ENCODE results near the gene CEACAM3.
A peak's percentile ranks its signal among the peaks of the same experiment; 100 is the strongest.
"Not testable (repeated sequence)": the region's sequence is repeated elsewhere in the genome, so short reads cannot be mapped to it uniquely, and the experiment has no call there.

Gene CEACAM3

DNA sequence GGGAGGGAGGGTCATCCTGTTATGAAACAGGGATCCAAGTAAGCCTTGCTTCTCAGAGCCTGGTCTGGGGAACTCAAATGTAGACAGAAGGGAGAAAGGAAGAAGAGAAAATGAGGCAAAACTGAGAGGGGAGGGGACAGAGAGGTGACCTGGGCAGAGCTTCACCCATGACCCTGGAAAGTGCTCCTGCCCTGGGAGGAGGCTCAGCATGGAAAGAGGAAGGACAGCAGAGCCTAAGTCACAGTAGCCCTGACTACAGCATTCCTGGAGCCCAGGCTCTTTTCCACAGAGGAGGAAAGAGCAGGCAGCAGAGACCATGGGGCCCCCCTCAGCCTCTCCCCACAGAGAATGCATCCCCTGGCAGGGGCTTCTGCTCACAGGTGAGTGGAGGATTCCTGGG, at the start of gene CEACAM3:
TSS of gene CEACAM3 (plus strand) at position 226 of the 400 bp plus-strand sequence. CDS start at position 317, 91 bp downstream.
- DNase-seq (ENCODE audit: low read depth) = no peak

DNA sequence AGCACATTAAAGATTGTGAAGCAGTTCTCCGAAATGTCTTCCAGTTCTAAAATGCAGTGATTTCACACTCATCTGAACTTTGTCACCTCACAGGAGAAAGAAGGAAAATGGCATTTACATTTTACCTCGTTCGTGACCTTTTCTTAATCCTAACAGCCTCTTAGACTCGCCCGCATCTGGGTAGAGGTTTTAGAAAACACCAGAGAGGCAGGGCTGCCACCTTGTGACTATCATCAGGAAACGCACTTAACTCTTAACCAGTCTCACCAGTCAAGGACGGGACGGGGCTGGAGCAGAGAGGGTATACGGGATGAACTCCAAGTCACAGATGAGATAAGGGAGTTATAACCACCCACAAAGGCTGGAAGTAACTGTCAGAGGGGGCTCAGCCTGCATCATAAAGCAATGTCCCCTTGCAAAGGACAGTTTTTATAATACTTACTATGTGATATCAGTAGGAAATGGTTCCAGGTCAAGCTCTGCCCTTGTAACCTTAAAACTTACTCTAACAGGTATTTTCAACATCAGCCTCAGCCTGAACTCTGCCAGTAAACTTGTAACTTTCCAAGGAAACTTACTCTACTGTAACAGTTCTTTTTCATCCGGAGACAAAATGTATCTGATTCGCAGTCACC, 49.7 kb upstream of the CEACAM3 start:
- peak; percentile 13 for DNase-seq (ENCODE audit: low read depth)

DNA sequence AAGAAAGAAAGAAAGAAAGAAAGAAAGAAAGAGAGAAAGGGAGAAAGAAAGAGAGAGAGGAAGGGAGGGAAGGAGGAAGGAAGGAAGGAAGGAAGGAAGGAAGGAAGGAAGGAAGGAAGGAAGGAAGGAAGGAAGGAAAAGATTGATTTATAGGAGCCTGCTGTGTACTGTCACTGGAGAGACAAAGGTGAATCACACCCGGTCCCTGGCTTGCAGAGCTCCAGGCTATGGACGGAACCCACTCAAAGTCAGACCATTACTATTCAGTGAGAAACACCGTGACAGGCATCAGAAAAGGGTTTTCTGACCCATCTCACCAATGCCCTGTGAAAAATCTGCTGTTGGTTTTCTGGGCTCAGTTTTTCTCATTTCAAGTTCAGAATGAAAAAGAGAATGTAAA, 48.4 kb upstream of the CEACAM3 start:
- DNase-seq (ENCODE audit: low read depth) = no peak

DNA sequence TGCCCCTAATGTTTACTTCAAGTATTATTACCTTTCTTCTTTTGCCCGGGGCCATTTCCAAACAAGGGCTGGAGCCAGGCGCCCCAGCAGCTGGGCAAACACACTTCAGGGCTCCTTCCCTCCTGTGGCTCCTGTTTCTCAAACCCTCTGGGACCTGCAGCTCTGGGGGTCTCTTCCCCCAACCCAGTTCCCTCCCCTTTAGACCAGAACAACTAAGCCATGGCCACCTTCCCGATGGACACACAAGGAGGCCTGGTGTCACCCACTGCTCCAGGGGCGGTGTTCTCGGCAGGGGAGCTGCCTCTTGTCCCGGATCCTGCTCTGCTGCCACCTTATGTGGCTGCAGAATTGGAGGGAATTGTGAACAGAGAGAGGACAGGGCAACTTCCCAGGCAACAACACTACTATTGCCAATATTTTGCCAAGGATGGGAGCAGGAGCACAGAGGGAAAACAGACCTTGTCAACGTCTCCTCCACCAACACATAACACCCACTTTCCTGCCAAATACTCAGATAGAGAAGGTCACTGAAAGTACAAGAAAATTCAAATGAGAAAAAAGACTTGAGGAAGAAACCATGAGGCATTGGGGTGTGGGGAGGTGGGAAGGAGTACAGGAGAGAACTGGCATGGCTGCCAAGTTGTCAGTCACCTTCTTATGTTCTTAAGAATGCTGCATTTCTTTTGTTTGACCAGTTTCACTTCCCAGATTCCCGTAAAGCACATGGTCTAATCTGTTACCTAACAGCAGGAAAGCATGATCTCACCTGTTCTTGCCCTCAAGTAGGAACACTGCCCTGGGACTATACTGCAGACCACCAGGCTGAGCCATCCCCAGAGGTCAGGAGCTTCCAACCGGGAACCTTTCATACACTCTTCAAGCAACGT, 45.9 kb upstream of the CEACAM3 start:
- not testable (repeated sequence) for DNase-seq (ENCODE audit: low read depth)

DNA sequence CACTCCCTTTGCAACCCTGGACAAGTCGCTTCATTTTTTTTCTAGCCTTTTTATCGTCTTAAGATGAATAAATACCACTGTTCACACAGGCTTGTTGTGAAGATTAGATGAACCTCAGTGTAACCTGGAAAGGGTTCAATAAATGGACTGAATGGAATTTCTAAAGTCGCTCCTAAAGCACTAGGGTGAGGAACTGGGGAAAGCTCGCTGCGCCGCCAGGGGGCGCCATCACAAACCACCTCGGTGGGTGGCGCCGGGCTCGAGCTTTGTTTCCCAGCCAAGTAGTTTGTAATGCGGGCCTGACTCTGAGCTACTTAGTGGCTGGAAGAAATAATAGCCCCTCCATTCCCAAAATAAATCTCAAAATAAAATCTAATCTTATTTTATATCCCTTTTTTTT, 43.2 kb upstream of the CEACAM3 start:
- DNase-seq (ENCODE audit: low read depth) = no peak

DNA sequence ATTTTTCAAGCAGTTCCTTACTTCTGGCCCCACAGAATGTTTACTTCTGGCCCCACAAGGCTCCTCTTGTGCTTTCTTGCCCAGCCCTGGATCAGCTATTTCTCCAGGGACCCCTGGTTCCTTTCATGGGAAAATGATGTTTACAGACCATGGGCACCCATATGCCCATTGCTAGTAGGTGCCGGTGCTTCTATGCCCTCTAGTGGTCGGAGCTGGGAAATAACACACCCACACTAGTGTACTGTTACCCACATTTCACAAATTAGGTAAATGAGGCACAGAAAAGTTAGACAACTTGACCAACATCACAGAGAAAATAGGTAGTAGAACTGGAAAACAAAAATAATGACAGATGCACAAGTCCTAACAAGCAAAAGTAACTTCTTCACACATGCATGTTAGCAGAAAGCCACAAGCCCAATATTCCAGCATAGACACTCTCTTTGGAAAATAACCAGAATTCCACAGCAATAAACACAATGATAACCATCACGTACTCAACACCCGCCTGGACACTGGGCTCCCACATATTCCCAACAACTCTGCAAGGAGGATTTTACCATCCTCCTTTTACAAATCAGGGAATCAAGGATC, 42.4 kb upstream of the CEACAM3 start:
- DNase-seq (ENCODE audit: low read depth) = peak; percentile 3

DNA sequence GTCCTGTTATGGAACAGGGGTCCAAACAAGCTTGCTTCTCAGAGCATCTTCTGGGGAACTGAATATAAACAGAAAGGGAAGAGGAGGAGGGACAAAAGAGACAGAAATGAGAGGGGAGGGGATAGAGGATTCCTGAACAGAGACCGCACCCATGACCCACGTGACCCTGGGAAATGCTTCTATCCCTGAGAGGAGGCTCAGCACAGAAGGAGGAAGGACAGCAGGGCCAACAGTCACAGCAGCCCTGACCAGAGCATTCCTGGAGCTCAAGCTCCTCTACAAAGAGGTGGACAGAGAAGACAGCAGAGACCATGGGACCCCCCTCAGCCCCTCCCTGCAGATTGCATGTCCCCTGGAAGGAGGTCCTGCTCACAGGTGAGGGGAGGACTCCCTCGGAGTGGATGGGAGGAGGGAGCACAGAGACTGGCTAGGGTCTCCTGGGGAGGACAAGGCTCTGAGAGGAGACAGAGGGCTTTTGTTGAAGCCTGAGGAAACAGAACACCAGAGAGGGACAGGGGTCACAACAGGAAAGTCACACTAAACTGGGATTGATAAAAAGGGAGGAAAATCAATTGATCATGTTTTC, 41.0 kb upstream of the CEACAM3 start, which contains the start of gene CEACAM6:
TSS of gene CEACAM6 (plus strand) at position 203 of the 586 bp plus-strand sequence. CDS start at position 312, 109 bp downstream.
- no peak for DNase-seq (ENCODE audit: low read depth)

DNA sequence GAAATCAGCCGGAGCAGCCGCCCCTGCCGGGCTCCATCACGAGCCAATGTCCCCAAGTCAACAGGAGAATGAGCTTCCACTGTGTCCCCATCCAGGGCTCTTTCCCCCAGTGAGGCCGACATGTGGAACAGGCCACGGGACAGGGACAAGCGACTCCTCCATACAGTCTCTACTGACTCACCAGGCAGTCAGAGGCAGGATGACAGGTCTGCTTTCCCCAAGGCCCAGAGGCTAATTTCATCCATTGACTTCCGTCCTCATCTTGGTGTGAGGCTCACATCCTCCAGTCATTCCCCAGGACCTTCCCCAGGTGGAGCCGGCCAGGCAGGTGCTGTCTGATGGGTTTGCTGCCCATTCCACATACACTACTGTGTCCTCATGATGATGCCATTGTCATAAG, 37.5 kb upstream of the CEACAM3 start:
- no peak for DNase-seq (ENCODE audit: low read depth)

DNA sequence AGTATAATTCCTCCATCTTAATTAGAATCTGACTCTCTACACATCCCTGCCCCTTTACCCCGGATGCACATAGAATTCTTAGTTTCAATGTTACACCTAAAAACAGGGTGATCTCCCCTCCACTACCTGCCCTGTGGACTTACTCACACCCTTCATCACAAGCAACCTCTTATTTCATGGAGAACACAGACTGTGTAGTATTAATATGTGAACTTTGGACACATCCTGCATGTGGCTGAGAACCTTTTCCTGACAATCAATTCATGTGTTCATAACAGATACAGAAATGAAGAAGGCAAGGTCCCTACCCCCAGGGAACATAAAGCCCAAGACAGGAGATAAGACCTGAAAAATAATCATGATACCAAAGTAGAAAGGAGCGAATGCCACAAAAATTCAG, 29.3 kb upstream of the CEACAM3 start:
- no peak for DNase-seq (ENCODE audit: low read depth)

DNA sequence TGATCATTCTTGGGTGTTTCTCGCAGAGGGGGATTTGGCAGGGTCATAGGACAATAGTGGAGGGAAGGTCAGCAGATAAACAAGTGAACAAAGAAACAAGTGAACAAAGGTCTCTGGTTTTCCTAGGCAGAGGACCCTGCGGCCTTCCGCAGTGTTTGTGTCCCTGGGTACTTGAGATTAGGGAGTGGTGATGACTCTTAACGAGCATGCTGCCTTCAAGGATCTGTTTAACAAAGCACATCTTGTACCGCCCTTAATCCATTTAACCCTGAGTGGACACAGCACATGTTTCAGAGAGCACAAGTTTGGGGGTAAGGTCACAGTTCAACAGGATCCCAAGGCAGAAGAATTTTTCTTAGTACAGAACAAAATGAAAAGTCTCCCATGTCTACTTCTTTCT, 28.3 kb upstream of the CEACAM3 start:
- not testable (repeated sequence) for DNase-seq (ENCODE audit: low read depth)

DNA sequence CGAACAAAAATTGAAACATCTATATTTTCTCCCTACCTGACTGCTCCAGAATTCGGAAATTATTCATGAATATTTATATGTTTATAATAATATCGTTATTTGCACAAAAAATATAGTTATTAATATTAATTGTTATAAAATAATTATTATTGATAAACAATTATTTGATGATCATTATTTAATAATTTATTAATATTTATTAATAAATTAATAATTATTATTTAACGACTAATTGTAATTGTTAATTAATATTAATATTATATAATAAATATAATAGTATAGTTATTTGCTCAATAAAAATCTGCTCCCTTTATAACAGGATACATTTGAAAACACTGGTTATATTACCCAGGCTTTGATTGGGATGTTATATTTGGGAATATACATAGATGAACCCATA, 26.8 kb upstream of the CEACAM3 start:
- DNase-seq (ENCODE audit: low read depth) = no peak

DNA sequence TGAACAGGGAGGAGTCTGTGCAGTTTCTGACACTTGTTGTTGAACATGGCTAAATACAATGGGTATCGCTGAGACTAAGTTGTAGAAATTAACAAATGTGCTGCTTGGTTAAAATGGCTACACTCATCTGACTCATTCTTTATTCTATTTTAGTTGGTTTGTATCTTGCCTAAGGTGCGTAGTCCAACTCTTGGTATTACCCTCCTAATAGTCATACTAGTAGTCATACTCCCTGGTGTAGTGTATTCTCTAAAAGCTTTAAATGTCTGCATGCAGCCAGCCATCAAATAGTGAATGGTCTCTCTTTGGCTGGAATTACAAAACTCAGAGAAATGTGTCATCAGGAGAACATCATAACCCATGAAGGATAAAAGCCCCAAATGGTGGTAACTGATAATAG, 25.0 kb upstream of the CEACAM3 start:
- no peak for DNase-seq (ENCODE audit: low read depth)

DNA sequence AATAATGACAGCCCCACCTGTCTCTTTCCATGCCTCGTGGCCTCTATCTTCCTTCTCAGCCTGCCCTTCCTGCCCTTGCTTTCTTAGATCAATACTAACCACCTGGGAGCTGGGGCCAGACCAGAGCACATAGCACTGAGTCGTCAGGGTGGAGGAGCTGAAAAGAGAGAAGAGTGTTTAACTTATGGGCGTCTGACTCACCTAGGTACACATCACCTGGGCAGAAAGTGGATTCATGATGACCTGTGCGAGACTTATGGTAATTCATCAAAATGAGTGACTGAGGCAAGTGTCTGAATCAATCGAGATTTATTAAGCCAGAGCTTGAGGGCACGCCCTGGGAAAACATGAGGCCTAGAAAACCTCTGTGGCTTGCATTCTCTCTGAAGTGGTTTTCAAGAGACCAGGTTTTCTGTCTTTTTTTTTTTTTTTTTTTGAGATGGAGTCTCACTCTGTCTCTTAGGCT, 21.8 kb upstream of the CEACAM3 start:
- no peak for DNase-seq (ENCODE audit: low read depth)

DNA sequence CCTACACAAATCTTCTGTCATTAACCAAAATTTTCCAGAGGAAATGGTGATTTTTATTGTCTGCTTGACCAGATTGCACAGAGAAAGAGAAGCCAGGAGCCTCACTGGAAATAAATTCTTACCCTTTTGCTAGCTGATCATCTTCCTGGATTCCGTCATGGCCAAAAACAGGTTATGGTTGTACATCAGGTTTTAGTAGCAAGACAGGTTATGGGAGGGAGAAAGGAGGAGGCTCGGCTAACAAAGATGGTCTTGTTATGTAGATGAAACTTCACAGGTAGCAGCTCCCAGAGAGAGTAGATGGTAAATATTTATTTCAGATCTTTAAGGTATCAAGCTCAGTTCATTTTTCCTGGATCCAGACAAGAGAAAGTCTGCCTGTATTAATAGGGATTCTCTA, 19.7 kb upstream of the CEACAM3 start:
- no peak for DNase-seq (ENCODE audit: low read depth)

DNA sequence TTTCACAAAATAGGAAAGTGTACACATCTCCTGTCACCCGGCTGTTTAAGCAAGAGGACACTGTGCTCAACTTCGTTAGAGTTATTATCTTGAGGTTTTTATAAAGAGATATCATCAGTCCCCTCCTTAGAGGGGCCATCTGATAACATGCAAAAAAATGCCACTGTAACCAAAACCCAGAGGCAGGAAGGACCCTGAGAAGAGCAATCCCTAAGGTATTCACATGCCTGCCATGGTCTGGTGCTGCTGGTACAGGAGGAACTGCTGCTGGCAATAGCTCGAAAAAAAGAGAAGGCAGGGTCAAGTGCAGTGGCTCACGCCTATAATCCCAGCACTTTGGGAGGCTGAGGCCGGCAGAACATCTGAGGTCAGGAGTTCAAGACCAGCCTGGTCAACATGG, 12.8 kb upstream of the CEACAM3 start:
- no peak for DNase-seq (ENCODE audit: low read depth)

DNA sequence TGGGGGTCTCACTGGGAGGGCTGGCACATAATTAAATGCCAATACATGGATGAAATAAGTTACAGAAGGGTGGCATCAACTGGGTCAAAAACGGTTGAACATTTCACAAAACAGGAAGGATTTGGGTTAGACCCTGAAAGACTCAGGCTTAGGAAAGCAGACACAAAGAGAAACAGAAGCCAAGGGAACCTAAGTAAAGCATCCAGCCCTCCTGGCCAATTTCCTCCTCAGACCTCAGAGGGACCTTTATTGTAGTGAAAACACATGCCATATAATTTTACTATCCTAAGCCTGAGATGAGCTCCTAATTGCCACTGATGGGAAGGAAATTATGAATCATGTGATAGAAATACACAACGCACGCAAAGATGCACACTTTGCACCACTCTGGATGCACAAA, 12.1 kb upstream of the CEACAM3 start:
- DNase-seq (ENCODE audit: low read depth) = no peak

DNA sequence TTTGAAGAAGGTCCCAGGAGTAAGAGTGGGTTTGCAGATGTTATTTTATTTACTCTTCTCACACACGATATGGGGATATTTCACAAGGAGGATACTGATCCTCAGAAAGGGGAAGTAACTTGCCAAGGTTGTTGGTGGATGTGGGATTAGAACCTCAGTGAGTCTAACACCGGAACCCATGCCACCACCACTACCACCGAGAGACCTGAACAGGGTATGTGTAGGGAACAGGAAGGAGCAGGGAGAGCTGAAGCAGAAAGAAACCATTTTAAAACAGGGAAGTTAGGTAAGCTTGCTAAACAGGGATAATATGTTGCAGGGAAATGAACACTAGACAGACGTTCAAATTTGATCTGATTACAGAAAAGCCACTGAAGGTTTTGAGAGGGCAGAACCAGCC, 11.6 kb upstream of the CEACAM3 start:
- DNase-seq (ENCODE audit: low read depth) = no peak

DNA sequence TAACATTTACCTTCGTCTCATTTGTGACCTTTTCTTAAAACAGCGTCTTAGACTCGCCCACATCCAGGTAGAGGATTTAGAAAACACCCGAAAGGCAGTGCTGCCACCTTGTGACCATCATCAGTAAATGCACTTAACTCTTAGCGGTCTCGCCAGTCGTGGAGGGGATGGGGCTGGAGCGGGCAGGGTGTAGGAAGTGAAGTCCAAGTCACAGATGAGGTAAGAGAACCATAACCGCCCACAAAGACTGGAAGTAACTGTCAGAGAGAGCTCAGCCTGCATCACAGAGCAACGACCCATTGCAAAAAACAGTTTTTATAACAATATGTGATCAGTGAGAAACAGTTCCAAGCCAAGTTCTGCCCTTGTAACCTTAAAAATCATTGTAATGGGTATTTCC, 10.7 kb upstream of the CEACAM3 start:
- peak; percentile 59 for DNase-seq (ENCODE audit: low read depth)

DNA sequence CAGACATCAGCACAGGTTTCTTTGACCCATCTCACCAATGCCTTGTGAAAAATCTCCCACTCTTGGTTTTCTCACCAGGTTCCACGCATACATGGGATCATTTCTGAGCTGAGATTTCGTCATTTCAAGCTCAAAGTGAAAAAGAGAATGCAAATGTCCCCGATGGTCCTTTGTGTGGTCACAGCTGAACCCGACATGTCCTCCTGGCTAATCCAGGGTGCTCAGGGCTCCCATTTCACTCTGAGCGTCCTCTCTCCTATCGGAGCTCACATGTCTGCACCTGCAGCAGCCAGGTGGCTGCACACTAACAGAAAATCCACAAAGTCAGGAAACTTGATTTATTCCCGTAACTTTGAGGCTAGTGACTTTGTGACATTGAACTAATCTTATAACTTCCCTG, 9.3 kb upstream of the CEACAM3 start:
- no peak for DNase-seq (ENCODE audit: low read depth)

DNA sequence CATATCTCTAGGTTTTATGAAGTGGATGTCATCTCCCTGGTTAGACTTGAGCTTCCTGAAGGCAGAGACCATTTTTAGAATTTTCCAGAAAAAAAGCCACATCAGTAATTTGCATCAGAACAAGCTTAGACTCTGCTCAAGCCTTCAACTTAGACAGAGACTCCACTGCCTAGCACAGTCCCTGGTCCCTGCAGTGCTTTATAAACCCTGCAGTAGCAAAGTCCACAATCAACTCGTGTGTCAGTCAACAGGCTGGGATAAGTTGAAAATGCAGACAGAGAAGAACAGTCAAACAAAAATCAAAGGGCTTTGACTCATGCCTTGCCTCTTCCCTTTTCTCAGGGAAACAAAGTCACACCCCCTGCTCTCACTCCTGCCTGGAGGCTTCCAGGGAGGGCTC, 7.9 kb upstream of the CEACAM3 start:
- not testable (repeated sequence) for DNase-seq (ENCODE audit: low read depth)

DNA sequence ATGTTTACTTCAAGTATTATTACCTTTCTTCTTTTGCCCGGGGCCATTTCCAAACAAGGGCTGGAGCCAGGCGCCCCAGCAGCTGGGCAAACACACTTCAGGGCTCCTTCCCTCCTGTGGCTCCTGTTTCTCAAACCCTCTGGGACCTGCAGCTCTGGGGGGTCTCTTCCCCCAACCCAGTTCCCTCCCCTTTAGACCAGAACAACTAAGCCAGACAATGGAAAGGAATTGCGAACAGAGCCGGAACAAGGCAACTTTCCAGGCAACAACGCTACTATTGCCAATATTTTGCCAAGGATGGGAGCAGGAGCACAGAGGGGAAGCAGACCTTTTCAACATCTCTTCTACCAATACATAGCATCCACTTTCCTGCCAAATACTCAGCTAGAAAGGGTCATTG, 7.3 kb upstream of the CEACAM3 start:
- DNase-seq (ENCODE audit: low read depth) = not testable (repeated sequence)
